ENCODE measurements around the gene SCT. TPM values are rescaled to one million over a fixed set of nuclear protein-coding genes. Genes with fewer than 3 reads are reported as not detected.

SCT gene
- total RNA-seq: 2.1 TPM in 1 of 2 replicates, not detected in the other

GRCh38 chr11:626475-627307, at the start of gene SCT:
Gene SCT (minus strand): TSS chr11:627181. CDS start chr11:627143, 38 bp downstream.
- Histone ChIP-seq H3K4me3 (ENCODE audit: low read depth, low read length) (no peak within 1 kb of the TSS), H3K27me3 (ENCODE audit: control insufficient read depth, insufficient read depth, low read length) (peaks cover 45% of the 10 kb centered on the region), H3K36me3 (ENCODE audit: control insufficient read depth, insufficient read depth, low read length) (no peaks in the 10 kb centered on the region)
- no peak for DNase-seq (ENCODE audit: low read depth)
- TF ChIP-seq CTCF (IDR thresholded peaks at IDR 0.05; ENCODE audit: insufficient read depth, low read length, poor library complexity, severe bottlenecking): no peak

- H3K36me3 ChIP-seq (ENCODE audit: control insufficient read depth, insufficient read depth, low read length): peaks cover 2% of the 10 kb centered on the region
- no peaks in the 10 kb centered on the region for H3K27me3 ChIP-seq (ENCODE audit: control insufficient read depth, insufficient read depth, low read length)
- no peak overlapping the region for H3K4me3 ChIP-seq (ENCODE audit: low read depth, low read length)
- DNase-seq (ENCODE audit: low read depth): no peak
- no peak for TF ChIP-seq CTCF (IDR thresholded peaks at IDR 0.05; ENCODE audit: insufficient read depth, low read length, poor library complexity, severe bottlenecking)
These were observed 47.4 kb upstream of the SCT start for GRCh38 chr11:674406-674805.

GRCh38 chr11:673866-674265, 46.9 kb upstream of the SCT start:
- no peak overlapping the region for H3K4me3 ChIP-seq (ENCODE audit: low read depth, low read length)
- no peaks in the 10 kb centered on the region for H3K27me3 ChIP-seq (ENCODE audit: control insufficient read depth, insufficient read depth, low read length)
- no peak for TF ChIP-seq CTCF (IDR thresholded peaks at IDR 0.05; ENCODE audit: insufficient read depth, low read length, poor library complexity, severe bottlenecking)
- no peak for DNase-seq (ENCODE audit: low read depth)
- peaks cover 2% of the 10 kb centered on the region for H3K36me3 ChIP-seq (ENCODE audit: control insufficient read depth, insufficient read depth, low read length)

GRCh38 chr11:665704-666281, 38.8 kb upstream of the SCT start:
- Histone ChIP-seq H3K4me3 (ENCODE audit: low read depth, low read length) (no peak overlapping the region), H3K36me3 (ENCODE audit: control insufficient read depth, insufficient read depth, low read length) (peaks cover 4% of the 10 kb centered on the region), H3K27me3 (ENCODE audit: control insufficient read depth, insufficient read depth, low read length) (no peaks in the 10 kb centered on the region)
- no peak for TF ChIP-seq CTCF (IDR thresholded peaks at IDR 0.05; ENCODE audit: insufficient read depth, low read length, poor library complexity, severe bottlenecking)
- DNase-seq (ENCODE audit: low read depth): no peak

GRCh38 chr11:665062-665703, 38.2 kb upstream of the SCT start:
- DNase-seq (ENCODE audit: low read depth): no peak
- Histone ChIP-seq H3K27me3 (ENCODE audit: control insufficient read depth, insufficient read depth, low read length) (no peaks in the 10 kb centered on the region), H3K36me3 (ENCODE audit: control insufficient read depth, insufficient read depth, low read length) (peaks cover 4% of the 10 kb centered on the region), H3K4me3 (ENCODE audit: low read depth, low read length) (no peak overlapping the region)
- no peak for TF ChIP-seq CTCF (IDR thresholded peaks at IDR 0.05; ENCODE audit: insufficient read depth, low read length, poor library complexity, severe bottlenecking)

All from kidney epithelial cell (primary cell).